Right kidney (tissue), 1 donor: ENCODE data around the gene LRRK1.
A peak's percentile ranks its signal among the peaks of the same experiment; 100 is the strongest.

Source experiments
- DNase-seq: peaks from one replicate; pipeline ENCODE4 v3.0.0-alpha.2; 2016

The LRRK1 gene

DNA sequence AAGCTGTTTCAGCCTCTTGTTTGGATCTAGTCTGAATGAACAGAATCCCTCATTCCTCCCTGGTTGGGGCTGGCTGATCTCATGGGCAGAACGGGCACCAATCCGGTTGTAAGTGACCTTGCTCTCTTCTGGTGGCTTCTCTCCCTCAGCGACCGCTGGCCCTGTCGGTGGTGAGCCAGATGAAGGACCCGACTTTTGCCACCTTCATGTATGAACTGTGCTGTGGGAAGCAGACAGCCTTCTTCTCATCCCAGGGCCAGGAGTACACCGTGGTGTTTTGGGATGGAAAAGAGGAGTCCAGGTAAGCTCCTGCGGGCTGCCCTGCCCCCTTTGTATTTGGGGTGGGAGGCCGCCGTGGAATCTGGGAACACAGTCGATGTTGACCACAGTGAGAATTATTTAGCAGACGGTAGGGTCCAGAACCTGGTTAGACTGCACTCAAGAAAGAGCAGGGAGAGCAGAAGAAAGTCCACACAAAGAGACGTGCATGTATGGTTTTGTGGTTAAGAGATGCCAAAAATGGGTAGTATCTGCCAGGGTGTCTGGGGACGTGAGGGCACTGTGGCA, 138.8 kb downstream of the LRRK1 start:
- DNase-seq, result no peak

DNA sequence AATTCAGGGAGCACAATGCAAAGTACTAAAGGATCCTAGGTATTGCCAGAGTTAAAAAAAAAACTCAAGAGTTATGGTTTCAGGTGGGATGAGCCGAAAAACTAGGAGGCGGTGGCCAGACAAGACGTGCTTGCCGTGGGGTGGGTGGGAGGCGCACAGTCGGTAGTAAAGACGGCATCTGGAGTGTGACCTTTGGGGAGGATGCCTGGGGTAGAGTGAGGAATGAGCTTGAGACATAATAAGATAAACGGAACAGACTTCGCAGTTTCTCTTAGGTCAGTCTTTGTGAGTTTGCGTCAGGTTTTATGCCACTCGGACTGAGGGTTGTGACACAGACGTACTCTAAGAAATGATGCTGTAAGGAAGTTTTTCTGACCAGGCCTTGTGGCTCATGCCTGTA, 139.6 kb downstream of the LRRK1 start:
- DNase-seq, result no peak

- no peak for DNase-seq
These were observed 140.5 kb downstream of the LRRK1 start for GRCh38 chr15:101059381-101060341.

DNA sequence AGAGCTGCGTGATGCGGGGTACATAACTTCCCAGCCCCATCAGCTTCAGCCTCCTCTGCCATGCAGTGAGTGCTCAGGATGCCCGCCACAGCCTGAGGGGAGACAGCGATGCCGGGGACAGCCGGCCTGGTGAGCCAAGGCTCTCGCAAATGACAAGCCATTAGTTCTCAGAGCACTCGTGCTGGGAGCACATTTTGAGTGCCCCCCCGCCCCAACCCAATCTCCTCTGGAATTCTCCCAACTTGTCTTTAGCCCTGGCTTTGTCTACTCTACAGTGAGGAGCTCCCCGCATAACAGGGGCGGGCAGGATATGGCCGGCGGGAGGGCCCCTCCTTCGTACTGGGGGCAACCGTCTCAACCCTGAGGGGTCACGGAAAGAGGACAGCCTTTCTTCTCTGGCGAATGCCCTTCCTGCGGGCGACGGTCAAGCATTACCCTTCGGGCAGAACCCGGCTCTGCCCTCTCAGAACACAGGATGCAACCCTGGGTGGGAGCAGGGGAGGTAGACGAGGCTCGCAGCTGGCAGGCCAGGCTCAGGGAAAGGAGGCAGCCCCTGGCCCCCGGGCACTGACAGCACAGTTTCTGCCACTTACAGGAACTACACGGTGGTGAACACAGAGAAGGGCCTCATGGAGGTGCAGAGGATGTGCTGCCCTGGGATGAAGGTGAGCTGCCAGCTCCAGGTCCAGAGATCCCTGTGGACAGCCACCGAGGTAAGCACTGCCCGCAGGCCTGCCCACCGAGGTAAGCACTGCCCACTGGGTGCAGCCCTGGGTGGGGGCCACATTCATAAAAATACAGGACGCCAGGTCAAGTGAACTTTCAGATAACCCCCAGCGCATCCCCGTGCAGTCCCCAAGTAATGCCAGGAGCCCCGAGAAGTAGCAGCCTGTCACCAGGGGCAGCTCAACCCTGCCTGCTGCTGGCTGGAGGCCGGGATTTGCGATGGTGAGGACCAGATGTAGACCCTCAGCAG, 141.7 kb downstream of the LRRK1 start:
- DNase-seq, result no peak

DNA sequence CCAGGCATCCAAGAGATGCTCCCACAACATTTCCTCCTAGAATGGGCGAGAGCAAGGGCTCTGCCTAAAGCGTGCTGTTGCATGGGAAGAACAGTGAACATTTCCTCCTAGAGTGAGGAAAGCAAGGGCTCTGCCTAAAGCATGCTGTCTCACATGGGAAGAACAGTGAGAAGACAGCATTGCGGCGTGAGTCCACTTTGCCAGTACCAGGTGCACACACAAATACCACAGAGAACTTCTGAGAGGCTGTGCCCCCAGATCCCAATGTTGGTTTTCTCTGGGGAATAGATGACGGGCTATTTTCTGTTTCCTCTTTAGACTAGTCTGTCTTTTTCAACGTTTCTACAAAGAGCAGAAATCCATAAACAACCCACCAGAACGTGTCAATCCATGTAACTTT, 142.9 kb downstream of the LRRK1 start:
- DNase-seq, result no peak

- no peak for DNase-seq
These were observed 143.5 kb downstream of the LRRK1 start for GRCh38 chr15:101062471-101063171.

DNA sequence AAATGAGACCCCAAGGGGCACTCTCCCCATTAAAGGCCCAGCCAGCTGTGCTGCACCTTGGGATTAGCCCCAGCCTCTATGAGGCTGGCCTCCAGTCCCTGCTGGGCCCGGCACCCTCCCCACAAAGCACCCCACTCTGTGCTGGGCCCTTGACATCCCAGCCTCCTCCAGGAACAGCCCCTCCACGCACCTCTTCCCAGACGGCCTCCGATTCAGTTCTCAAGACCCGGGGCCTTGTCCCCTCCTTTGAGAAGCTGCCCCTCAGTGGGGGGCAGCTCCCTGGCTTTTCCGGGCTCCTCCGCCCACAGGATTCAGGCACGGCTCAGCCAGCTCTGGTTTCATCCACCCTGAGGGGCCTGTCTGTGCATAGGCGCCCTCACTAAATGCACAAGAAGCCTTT, 144.1 kb downstream of the LRRK1 start:
- no peak for DNase-seq

DNA sequence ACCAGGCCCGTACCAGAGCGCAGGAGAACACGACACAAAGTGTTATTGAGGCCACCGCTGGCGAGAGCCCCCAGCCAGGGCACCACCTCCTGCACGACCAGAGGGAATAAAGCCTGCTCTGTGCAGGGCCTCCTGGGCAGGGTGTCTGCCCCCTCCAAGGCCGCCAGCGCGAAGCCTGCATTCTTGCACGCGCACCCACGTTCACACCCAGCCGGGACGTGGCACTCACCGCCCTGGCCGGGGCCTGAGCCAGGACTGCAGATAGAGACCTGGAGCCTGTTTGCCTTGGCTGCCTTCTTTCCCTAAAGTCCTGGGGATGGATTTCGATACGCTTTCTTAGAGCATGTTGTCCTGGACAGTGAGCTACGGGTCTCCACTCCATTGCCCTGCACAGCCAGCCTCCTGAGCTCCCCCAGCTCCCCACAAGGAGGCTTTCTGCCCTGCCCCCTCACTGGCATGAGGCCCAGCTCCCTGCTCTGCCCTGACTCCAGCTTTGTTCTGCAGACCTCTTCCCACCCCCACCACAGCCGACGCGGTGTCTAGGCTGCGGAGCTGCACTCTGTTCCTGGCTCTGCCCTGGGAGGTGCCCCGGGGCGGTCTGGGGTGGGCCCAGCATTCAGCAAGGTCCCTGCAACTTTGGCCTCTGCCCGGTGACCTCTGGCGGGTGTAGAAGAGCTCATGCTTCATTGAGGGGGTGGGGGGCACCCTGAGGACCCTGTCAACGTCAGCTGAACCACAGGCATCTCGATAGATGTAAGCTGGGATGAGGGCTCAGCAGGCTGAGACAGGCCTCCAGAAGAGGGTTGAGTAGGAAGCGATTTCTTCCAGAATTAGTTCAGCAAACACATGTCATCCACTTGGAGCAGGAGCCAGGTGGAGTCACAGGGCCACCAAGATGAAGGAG, 145.0 kb downstream of the LRRK1 start:
- DNase-seq, result peak; percentile 29

DNA sequence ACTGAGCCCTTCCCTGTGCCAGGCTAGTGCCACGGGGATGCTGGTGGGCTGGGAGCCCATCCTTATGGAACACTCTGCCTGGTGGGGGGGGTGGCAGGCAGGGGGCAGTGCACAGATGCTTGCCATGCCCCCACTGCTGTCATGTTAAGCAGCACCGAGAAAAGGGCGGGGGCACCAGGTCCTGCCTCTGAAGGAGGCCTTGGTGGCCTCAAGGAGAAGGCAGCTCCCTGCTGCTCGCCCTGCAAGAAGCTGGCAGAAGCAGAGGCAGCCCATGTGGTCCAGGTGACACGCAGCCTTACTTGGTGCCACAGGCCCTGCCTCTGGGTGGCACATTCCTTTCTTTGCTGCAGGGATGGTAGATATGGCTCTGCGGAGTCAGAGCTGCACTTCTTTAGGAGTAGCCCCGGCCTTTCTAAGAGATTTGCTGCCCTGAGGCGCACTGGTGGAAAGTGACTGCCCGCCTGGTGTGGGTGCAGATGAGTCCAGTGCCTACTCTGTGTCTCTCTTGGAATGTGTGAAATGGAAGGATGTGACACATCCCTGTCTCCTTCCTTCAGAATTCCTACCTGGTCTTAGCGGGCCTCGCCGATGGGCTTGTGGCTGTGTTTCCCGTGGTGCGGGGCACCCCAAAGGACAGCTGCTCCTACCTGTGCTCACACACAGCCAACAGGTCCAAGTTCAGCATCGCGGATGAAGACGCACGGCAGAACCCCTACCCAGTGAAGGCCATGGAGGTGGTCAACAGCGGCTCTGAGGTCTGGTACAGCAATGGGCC, 145.8 kb downstream of the LRRK1 start:
- no peak for DNase-seq

DNA sequence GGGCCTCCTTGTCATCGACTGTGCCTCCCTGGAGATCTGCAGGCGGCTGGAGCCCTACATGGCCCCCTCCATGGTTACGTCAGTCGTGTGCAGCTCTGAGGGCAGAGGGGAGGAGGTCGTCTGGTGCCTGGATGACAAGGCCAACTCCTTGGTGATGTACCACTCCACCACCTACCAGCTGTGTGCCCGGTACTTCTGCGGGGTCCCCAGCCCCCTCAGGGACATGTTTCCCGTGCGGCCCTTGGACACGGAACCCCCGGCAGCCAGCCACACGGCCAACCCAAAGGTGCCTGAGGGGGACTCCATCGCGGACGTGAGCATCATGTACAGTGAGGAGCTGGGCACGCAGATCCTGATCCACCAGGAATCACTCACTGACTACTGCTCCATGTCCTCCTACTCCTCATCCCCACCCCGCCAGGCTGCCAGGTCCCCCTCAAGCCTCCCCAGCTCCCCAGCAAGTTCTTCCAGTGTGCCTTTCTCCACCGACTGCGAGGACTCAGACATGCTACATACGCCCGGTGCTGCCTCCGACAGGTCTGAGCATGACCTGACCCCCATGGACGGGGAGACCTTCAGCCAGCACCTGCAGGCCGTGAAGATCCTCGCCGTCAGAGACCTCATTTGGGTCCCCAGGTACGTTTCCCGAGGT, 146.5 kb downstream of the LRRK1 start:
- DNase-seq, result no peak

DNA sequence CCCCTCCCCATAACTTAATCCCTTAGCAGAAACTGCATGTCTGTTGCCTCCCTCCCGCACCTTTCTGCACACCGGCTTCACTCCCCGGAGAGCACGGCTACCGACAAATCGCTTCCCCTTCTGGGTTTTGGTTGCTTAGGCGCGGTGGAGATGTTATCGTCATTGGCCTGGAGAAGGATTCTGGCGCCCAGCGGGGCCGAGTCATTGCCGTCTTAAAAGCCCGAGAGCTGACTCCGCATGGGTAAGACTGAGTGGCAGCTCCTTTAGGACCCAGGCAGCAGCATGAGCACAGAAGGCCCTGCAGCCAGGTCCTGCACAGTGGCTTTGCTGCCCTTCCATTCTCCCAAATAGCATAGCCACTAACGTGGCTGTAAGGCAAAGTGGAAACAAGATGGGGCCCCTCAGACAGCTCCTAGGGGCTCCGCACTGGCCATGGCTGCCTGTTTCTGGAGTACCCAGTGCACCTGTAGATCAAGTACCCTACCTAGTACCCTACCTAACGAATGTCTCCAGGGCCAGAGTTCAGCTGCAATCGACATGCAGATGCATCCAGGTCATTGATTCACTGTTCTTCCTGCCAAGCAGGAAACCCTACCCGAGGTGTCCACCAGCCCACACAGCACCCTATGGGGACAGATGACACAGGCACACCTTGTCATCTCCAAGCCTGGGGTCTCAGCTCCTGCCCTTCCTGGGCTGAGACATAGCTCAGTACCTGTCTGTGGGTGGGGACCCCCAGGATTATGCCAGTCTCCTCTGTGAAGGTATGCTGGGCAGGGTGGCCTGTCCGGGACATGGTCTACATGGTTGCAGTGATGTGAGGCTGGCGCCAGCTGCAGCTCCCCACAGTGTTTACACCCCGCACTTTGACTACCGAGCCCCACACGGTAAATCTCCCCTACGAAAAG, 147.6 kb downstream of the LRRK1 start:
- DNase-seq, result no peak

DNA sequence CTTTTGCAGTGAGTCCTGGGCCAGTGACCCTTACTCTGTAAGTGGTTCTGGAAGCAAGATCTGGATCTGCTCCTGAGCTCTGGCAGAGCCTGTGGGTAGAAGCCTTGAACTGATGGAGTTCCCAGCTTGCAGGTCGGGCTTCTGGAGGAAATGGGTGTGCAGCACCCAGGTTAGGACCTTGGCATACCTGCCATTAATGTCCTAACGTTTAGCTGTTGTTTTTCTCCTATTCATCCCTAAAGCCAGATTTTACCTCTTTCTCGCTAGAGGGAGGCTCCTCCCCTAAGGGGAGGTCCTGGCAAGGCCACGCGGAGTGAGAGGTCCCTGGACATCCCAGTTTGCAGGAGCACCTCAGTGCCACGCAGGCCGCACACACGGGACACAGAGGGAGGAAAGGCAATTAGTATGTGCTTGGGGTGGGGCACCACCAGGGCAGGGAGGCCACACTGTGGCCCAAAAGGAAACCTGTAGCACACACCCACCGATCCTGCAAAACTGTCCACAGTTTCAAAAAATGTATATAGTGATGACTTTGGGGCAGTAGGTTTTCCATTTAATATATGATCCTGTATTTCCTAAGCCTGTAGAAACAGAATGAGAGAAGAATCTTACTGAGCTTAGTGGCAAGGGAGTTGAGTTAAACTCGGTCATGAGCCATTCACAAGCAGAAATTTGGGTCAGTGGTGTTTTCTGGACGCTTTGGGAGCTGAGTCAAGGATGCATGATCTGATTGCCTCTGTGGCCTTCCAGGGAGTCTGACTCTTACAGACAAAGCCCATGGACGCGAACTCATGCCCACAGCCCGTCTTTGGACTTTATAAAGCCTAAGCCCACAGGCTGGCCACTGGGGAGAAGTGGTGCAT, 148.7 kb downstream of the LRRK1 start:
- no peak for DNase-seq

GRCh38 chr15:101068523-101068960, 149.4 kb downstream of the LRRK1 start:
- no peak for DNase-seq

DNA sequence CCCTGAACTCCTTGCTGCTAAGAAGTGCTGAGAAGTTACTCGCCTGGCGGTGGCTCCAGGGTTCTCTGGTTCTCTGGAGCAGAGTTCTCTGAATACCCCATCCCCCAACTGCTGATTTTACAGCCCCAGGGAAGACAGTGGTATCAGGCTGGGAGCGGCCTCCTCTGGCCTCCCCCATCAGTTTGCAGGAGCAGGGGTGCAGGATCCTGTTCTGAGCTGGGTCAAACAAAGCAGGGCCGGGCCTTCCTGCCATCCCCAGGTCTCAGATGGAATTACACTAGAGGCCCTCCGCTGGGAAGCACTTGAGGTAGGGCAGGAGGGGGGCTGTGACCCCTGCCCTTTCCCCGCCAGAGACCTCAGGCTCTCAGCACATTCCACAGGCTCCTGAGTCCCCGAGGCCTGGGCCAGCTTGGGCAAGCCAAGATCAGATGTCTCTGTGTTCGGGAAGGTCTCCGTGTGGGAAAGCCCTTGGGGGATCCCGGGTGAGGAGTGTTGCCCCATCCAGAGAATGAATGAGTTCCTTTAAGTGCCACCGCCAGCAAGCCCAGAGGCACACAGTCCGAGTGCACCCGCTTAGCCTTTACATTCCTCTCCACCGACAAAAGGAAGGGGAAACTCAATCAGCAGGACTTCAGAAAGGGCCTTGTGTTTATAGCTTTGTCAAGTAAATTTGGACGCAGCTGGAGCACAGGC, 149.9 kb downstream of the LRRK1 start:
- DNase-seq, result peak; percentile 60

DNA sequence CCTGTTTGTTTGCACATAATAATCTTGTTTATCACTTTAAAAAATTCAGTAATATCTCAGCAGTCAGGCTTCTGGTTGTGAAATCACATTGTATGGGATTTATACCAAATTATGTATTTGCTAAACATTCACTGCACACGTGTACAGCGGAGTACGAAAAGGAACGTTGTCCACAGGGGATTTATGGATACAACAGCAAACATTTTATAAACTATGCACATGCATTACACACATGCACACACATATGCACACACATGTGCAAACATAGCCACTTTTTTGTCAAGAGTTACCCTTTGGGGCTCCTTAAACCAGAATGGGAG, 150.5 kb downstream of the LRRK1 start:
- DNase-seq, result no peak

DNA sequence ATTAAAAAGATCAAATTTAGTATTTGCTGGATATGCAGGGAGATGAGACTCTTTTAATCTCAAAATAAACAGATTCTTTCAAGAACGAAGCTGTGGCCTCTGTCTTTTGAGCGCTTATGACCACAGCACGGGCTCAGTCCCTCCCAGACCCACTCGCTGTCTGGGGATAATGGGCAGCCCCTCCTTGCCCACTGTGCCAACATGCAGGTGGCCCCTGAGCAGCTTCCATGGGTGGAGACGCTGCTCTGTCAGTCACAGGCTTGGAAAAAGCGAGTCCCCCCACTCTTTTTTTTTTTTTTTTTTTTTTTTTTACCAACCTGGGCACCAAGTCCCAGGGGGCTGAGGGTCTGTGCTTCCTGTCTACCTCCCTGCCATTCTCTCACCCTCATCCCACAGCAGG, 150.9 kb downstream of the LRRK1 start:
- no peak for DNase-seq
